Measurements from ENCODE around the gene CLCF1.
A peak's percentile ranks its signal among the peaks of the same experiment; 100 is the strongest.
"Not testable (repeated sequence)": the region's sequence is repeated elsewhere in the genome, so short reads cannot be mapped to it uniquely, and the experiment has no call there.

Gene CLCF1

GRCh38 chr11:67408437-67409200 is 35.2 kb upstream of the CLCF1 start:
- DNase-seq, result no peak

- DNase-seq, result no peak
These were observed 34.3 kb upstream of the CLCF1 start for GRCh38 chr11:67407688-67408163.

DNA sequence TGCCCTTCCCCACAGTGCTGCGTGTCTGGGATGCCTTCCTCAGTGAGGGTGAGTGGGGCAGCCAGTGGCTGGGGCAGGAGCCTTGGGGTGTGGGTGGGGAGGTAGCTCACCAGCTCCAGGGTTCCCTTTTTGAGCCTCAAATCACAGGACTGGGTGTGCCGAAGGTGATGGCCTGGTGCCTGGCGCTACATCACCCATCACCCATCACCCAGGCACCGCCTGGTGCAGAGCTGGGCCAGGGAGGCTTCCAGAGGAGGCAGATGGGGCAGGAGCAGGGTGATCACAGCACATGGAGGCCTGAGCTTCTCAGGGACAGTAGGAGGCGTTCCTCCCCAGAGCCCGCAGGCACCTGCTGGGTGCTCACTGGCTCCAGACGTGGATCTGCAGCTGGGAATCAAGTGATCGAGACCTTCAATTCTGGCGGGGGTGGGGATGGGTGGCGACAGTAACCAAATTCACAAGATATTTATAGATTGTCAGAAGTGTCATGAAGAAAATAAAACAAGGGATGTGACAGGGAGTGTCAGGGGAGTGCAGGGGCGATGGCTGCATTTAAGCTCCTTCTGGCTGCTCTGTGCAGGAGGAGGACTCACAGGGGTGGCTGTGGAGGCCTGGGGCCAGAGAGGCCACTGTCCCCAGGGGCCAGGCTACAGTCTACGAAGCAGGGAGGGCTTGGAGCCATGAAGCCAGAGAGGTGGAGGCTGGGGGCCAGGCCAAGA is 33.7 kb upstream of the CLCF1 start:
- DNase-seq, result no peak

DNA sequence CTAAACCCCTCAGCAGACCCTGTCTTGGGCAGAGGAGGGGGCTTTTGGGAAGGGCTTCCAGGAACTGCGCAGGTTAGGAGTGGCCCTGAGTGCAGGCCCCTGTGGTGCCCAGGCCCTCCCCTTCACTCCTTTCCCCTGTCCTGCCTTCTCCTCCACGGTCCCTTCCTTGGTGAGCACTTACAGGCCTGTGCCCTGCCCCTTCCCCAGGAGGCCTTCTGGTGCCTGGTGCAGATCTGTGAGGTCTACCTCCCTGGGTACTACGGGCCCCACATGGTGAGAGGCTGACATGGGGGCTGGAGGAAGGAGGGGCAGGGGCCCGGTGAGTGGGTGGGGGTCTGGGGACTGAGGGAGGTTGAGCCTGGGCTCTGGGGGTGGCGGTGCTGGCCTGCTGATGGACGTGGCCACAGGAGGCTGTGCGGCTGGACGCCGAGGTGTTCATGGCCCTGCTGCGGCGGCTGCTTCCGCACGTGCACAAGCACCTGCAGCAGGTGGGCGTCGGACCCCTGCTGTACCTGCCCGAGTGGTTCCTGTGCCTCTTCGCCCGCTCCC is 33.1 kb upstream of the CLCF1 start:
- no peak for DNase-seq

DNA sequence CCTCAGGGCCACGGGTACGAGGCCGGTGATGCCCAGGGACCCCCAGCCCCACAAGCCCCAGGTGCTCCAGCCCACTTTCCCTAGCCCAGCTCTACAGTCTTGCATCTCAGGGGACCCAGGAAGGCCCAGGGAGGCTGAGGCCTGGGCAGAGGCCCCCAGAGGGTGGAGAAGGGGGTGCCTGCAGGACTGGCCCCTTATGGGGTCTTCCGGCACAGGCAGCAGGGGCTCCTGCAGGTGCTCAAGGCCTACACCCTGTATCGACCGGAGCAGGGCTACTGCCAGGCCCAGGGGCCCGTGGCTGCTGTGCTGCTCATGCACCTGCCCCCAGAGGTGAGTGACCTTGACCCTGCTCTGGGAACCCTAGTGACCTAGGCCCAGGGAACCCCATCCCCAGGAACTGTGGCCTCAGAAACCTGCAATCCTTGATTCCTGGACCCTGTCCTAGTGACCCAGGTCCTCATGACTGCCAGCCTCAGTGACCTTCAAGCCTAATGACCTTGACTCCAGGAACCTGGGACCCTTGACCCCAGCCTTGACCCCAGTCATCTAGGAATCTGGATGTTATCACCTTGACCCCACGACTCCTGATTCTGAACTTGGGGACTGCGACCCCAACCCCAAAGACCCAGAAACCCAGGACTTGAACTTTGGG is 32.4 kb upstream of the CLCF1 start:
- no peak for DNase-seq

GRCh38 chr11:67405196-67405567 is 31.8 kb upstream of the CLCF1 start:
- no peak for DNase-seq

GRCh38 chr11:67404515-67405195 is 31.3 kb upstream of the CLCF1 start:
- DNase-seq, result peak; percentile 50

DNA sequence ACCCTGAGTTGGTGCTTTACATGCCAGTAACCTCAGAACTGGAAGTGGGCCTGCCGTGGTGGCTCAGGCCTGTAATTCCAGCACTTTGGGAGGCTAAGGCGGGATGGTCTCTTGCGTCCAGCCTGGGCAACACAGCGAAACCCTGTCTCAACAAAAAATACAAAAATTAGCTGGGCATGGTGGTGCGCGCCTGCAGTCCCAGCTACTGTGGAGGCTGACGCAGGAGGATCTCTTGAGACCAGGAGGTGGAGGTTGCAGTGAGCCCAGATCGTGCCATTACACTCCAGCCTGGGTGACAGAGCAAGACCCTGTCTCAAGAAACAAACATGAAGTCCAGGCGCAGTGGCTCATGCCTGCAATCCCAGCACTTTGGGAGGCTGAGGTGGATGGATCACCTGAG is 29.7 kb upstream of the CLCF1 start:
- not testable (repeated sequence) for DNase-seq

- DNase-seq, result not testable (repeated sequence)
These were observed 28.9 kb upstream of the CLCF1 start for GRCh38 chr11:67402192-67402839.

DNA sequence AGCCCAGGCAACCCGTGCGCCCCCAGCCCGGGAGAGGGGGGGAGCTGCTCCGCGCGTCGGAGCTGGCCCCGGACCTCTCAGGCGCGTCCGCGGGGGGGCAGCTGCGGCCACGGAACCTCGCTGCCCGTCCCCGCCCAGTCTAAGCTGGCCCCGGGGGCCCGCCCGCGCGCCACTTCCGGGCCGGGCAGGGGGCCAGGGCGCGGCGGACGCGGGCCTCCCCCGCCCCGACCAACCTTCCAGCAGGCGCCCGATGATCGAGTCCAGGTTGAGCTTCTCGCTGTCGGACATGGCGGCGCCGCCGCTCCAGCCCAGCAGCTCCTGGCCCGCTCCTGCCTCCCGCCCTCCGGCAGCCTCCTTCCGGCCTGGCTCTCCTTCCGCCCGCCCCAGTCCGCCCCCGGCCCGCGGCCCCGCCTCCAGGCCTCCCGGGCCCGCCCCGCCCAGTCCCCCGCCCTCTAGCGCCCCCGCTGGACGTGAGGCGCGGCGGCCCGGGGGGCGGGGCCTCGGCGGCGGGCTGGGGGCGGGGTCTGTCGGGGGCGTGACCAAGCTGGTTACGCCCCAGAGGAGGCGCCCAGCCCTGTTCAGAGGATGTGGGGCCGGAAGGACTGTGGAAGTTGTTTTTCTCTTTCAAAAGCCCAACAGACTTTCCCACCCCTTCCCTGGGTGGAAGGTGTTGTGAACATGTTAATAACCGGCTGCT is 28.2 kb upstream of the CLCF1 start, which contains the start of gene PPP1CA:
PPP1CA (minus strand) TSS at position 364 of the 697 bp plus-strand sequence; CDS start at position 288, 76 bp downstream.
- peak; percentile 90 for DNase-seq

DNA sequence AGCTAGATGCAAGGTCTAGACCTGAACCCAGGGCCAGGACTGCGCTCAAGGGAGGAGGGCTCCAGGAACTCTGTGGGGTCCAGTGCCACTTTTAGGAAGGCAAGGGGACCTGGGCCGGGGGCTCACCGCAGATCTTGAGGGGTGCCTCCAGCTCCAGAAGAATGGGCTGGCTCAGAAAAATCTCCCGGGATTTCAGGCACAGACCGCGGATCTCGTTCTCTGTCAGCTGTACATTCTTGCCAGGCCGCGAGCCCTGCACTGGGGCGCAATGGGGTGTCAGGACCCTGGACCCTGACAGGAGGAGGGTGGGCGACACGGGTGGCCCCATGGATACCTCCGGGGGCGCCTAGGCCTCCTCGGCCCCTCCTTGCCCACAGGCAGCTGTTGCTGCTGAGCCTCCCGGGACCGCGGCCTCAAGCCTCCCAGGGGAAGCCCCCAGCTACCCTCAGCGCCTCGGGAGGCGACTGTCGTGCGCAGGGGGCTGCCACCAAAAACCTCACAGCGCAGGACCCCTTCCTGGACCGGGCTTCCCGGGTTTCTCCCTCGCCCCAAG is 27.6 kb upstream of the CLCF1 start:
- DNase-seq, result no peak

GRCh38 chr11:67400251-67400941 is 27.0 kb upstream of the CLCF1 start:
- DNase-seq, result no peak

GRCh38 chr11:67398661-67399563 is 25.5 kb upstream of the CLCF1 start:
- no peak for DNase-seq

GRCh38 chr11:67397986-67398660 is 24.7 kb upstream of the CLCF1 start:
- no peak for DNase-seq

DNA sequence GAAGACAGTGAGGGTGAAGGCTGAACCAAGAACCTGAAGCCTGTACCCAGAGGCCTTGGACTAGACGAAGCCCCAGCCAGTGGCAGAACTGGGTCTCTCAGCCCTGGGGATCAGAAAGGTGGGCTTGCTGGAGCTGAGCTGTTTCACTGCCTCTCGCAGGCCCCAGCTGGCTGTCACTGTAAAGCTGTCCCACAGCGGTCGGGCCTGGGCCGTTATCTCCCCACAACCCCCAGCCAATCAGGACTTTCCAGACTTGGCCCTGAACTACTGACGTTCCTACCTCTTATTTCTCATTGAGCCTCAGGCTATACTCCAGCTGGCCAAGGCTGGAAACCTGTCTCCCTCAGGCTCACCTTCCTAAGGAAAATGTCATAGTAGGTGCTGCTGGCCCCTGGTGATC is 24.1 kb upstream of the CLCF1 start:
- no peak for DNase-seq

DNA sequence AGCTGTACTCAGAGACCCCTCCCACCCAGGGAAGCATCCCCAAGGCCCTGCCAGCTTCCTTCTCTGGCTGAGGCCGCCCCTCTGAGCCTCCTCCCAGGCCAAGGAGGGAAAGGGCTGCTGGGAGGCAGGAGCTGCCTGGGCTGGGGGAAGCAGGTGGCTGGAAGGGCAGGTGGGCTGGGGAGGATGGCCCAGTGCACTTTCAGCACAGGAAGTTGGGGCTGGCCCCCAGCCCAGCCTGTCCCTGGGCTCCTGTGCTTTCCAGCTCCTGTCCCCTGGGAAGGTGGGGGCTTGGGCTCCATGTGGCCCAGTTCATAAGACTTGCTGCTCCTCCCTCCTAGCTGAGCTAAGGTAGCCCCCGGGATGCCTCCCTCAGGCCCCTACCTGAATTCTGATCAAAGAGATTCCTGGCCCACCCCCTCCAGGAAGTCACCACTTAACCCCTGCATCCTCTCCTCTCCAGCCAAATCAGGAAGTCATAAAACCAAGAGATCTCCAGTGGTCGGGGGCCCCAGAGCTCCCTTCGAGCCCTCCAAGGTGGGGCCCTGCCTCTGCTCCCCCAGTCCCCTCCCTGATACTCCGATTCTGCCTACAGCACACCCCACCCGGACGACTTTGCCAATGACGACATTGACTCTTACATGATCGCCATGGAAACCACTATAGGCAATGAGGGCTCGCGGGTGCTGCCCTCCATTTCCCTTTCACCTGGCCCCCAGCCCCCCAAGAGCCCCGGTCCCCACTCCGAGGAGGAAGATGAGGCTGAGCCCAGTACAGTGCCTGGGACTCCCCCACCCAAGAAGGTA is 23.4 kb upstream of the CLCF1 start:
- DNase-seq, result no peak

GRCh38 chr11:67396259-67396581 is 22.8 kb upstream of the CLCF1 start:
- no peak for DNase-seq
